MCF 10A (cell line): ENCODE data around the gene BIN1. TPM values are rescaled to one million over a fixed set of nuclear protein-coding genes. Genes with fewer than 3 reads are reported as not detected.

Experiments
- BruUV-seq: library from RNA; stranded (reverse); fragments of 400-500 nt; replicated peaks from 2 replicates; lab custom pipeline; 2021; lab: Mats Ljungman, UMichigan
- CTCF ChIA-PET: fragments of 300-600 bp; sonication (Branson Sonifier 250); formaldehyde crosslinking; extraction: SDS; loops from one replicate; lab custom pipeline; 2021; ENCODE audit warnings: antibody characterized with exemption, inconsistent platforms; lab: Yijun Ruan, JAX
- POLR2A ChIA-PET: fragments of 300-600, 350-650 bp; sonication (Branson Sonifier 250); formaldehyde crosslinking; extraction: SDS; loops from one replicate; lab custom pipeline; 2020; ENCODE audit warnings: antibody characterized with exemption, inconsistent platforms; lab: Yijun Ruan, JAX
- DNase-seq: peaks from one replicate; pipeline ENCODE4 v3.0.0-alpha.2; 2018; ENCODE audit not compliant: unreplicated experiment
- H3K27ac Mint-ChIP-seq: one replicate; pipeline ENCODE4 v1.8.0; 2022; ENCODE audit warnings: mild to moderate bottlenecking, low read depth, mixed read lengths; ENCODE audit not compliant: unreplicated experiment
- H3K27me3 Mint-ChIP-seq: one replicate; pipeline ENCODE4 v1.8.0; 2022; ENCODE audit warnings: mixed read lengths; ENCODE audit not compliant: insufficient read depth, unreplicated experiment
- H3K36me3 Mint-ChIP-seq: one replicate; pipeline ENCODE4 v1.8.0; 2022; ENCODE audit warnings: mild to moderate bottlenecking, moderate library complexity, mixed read lengths; ENCODE audit not compliant: insufficient read depth, unreplicated experiment
- H3K4me1 Mint-ChIP-seq: one replicate; pipeline ENCODE4 v1.8.0; 2022; ENCODE audit warnings: mixed read lengths; ENCODE audit not compliant: insufficient read depth, unreplicated experiment
- H3K4me3 Mint-ChIP-seq: one replicate; pipeline ENCODE4 v1.8.0; 2022; ENCODE audit warnings: mild to moderate bottlenecking, moderate library complexity, mixed read lengths; ENCODE audit not compliant: unreplicated experiment
- H3K9me3 Mint-ChIP-seq: one replicate; pipeline ENCODE4 v1.8.0; 2022; ENCODE audit warnings: mixed read lengths; ENCODE audit not compliant: unreplicated experiment
- CTCF ChIP-seq: fragments of 200-600 bp; IDR thresholded peaks from one replicate; pipeline ENCODE4 v1.8.0; 2022; ENCODE audit warnings: antibody characterized with exemption, mild to moderate bottlenecking; ENCODE audit not compliant: unreplicated experiment
- intact Hi-C: fragments of 100-400 bp; cut with micrococcal nuclease; formaldehyde crosslinking; loops from 2 replicates; pipeline ENCODE4 v1.14.1; 2022
- total RNA-seq: library from RNA; stranded (reverse); gene quantifications from 2 replicates; pipeline ENCODE4 v1.2.3, GENCODE V29; 2022

The BIN1 gene
- total RNA-seq, 1 experiment from 2014 or later, result 29.6 TPM

- no peak overlapping the region for H3K4me3 Mint-ChIP-seq
- ChIA-PET CTCF (interaction anchor here (0.6 to 0.9 kb wide), 2 partner anchors 11 to 538 kb away, joined by 3 read pairs; no protein-coding TSS in a partner anchor), POLR2A (interaction anchor here (1.5 kb wide), 1 partner anchor 11 kb away, joined by 4 read pairs; no protein-coding TSS in a partner anchor)
- BruUV-seq, result no TSS peak
- DNase-seq, result no peak
- peaks cover 15% of the 10 kb centered on the region for H3K4me1 Mint-ChIP-seq
- intact Hi-C loops, result no loop called here
- H3K36me3 Mint-ChIP-seq, result no peaks in the 10 kb centered on the region
- H3K27me3 Mint-ChIP-seq, result no peaks in the 10 kb centered on the region
- H3K9me3 Mint-ChIP-seq, result no peaks in the 10 kb centered on the region
- TF ChIP-seq CTCF, result no peak
- H3K27ac Mint-ChIP-seq, result no peak overlapping the region
These were observed 32.6 kb downstream of the BIN1 start for GRCh38 chr2:127074358-127074757.

- H3K36me3 Mint-ChIP-seq, result no peaks in the 10 kb centered on the region
- POLR2A ChIA-PET, result no interaction called here
These were observed 34.0 kb downstream of the BIN1 start for GRCh38 chr2:127072970-127073369.

GRCh38 chr2:127072396-127072795 is 34.6 kb downstream of the BIN1 start:
- no peak for DNase-seq
- H3K4me3 Mint-ChIP-seq, result no peak overlapping the region
- TF ChIP-seq CTCF, result no peak
- POLR2A ChIA-PET, result no interaction called here
- no TSS peak for BruUV-seq
- H3K27ac Mint-ChIP-seq, result no peak overlapping the region
- intact Hi-C loops, result no loop called here
- H3K27me3 Mint-ChIP-seq, result no peaks in the 10 kb centered on the region
- no peaks in the 10 kb centered on the region for H3K9me3 Mint-ChIP-seq
- H3K4me1 Mint-ChIP-seq, result peaks cover 11% of the 10 kb centered on the region
- peaks cover 5% of the 10 kb centered on the region for H3K36me3 Mint-ChIP-seq
- CTCF ChIA-PET, result interaction anchor here (0.6 to 1.1 kb wide), 2 partner anchors 20 to 97 kb away, joined by 3 read pairs; no protein-coding TSS in a partner anchor

More at GRCh38 chr2:127072970-127073369, 34.0 kb downstream of the BIN1 start:
- peaks cover 12% of the 10 kb centered on the region for H3K4me1 Mint-ChIP-seq
- H3K27ac Mint-ChIP-seq, result no peak overlapping the region
- TF ChIP-seq CTCF, result no peak
- CTCF ChIA-PET, result no interaction called here
- no peaks in the 10 kb centered on the region for H3K27me3 Mint-ChIP-seq
- no peak for DNase-seq
- no TSS peak for BruUV-seq
- intact Hi-C loops, result no loop called here
- no peaks in the 10 kb centered on the region for H3K9me3 Mint-ChIP-seq
- no peak overlapping the region for H3K4me3 Mint-ChIP-seq

- POLR2A ChIA-PET, result no interaction called here
- CTCF ChIA-PET, result interaction anchor here (0.6 to 1.2 kb wide), 4 partner anchors 19 to 407 kb away, joined by 3 read pairs; no protein-coding TSS in a partner anchor
These were observed 35.0 kb downstream of the BIN1 start for GRCh38 chr2:127071901-127072328.

More at GRCh38 chr2:127071901-127072328, 35.0 kb downstream of the BIN1 start:
- Mint-ChIP-seq H3K27ac (no peak overlapping the region), H3K4me1 (peaks cover 7% of the 10 kb centered on the region), H3K9me3 (no peaks in the 10 kb centered on the region), H3K36me3 (peaks cover 5% of the 10 kb centered on the region), H3K27me3 (no peaks in the 10 kb centered on the region), H3K4me3 (no peak overlapping the region)
- TF ChIP-seq CTCF, result no peak
- intact Hi-C loops, result no loop called here
- no TSS peak for BruUV-seq
- no peak for DNase-seq
